Astrocyte of the spinal cord (primary cell): Measurements from ENCODE around the gene TTLL5.

Experiments used
- DNase-seq: peaks from one replicate; pipeline ENCODE4 v3.0.0; 2011; ENCODE audit warnings: low read depth, low spot score
- H3K4me3 ChIP-seq: 2 replicates; pipeline ENCODE4 v1.5.1; 2011; ENCODE audit warnings: low read depth, mild to moderate bottlenecking, low read length, moderate library complexity
- in situ Hi-C: cut with HindIII; loops from 2 replicates; pipeline ENCODE4 v1.10.0; 2017; ENCODE audit warnings: low sequenced_read_pairs
- TF ChIP-seq, protein P1 (sequence below): IDR thresholded peaks from 2 replicates; pipeline ENCODE4 v1.5.1; 2012; ENCODE audit warnings: low read depth, mild to moderate bottlenecking, low read length, inconsistent platforms

The TTLL5 gene

DNA sequence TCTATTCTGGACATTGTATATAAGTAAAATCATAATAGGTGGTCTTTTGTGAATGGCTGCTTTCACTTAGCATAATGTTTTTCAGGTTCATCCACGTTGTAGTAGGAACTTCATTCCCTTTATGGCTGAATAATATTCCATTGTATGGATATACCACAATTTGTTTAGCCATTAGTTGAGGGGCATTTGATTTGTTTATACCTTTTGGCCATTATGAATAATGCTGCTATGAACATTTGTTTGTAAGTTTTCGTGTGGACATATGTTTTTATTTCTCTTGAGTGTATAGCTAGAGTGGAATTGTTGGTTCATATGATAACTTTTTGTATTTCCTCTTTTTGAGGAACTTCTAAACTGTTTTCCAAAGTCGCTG, 123.3 kb downstream of the TTLL5 start:
- no peak overlapping the region for H3K4me3 ChIP-seq
- in situ Hi-C loops, result no loop called here
- TF ChIP-seq, protein P1, sequence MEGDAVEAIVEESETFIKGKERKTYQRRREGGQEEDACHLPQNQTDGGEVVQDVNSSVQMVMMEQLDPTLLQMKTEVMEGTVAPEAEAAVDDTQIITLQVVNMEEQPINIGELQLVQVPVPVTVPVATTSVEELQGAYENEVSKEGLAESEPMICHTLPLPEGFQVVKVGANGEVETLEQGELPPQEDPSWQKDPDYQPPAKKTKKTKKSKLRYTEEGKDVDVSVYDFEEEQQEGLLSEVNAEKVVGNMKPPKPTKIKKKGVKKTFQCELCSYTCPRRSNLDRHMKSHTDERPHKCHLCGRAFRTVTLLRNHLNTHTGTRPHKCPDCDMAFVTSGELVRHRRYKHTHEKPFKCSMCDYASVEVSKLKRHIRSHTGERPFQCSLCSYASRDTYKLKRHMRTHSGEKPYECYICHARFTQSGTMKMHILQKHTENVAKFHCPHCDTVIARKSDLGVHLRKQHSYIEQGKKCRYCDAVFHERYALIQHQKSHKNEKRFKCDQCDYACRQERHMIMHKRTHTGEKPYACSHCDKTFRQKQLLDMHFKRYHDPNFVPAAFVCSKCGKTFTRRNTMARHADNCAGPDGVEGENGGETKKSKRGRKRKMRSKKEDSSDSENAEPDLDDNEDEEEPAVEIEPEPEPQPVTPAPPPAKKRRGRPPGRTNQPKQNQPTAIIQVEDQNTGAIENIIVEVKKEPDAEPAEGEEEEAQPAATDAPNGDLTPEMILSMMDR, result no peak
- DNase-seq, result no peak

DNA sequence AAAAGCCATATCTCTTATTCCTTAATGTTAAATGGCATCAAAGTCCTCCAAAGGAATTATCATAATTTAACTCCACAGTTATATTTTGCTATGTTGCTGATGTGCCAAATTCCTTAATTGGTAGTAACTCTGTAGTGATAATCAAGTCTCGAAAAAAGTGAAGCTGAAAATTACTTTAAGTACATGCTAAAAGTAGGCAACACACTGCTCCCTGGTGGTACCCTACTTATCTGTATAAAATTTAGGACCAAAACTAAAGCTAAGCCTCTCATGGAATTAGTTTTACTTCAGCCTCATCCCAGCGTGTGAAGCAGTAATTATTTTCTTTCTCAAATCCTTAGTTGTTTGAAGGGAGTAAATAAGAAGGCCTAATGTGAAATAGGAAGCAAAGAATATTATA, 132.8 kb downstream of the TTLL5 start:
- peak; percentile 32 for DNase-seq
- TF ChIP-seq, protein P1, result no peak
- H3K4me3 ChIP-seq, result no peak overlapping the region
- in situ Hi-C loops, result no loop called here

DNA sequence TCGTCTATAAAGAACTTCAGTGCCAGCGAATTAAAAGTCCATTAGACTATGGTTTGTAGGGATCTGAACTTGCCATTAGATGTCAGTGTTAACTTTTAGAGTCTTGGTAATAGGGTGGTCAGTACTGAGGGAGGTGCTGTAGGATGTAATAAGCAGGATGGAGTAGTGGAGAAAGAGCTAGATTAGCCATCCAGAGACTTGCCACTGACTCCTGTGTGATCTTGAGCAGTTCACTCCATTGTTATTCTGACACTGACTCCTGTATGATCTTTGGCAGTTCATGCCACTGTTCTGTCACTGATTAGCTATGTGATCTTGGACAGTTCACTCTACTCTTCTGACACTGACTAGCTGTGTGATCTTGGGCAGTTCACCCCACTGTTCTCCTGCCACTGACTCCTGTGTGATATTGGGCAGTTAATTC, 133.6 kb downstream of the TTLL5 start:
- no peak overlapping the region for H3K4me3 ChIP-seq
- in situ Hi-C loops, result no loop called here
- TF ChIP-seq, protein P1, result peak; percentile 51
- peak; percentile 78 for DNase-seq

DNA sequence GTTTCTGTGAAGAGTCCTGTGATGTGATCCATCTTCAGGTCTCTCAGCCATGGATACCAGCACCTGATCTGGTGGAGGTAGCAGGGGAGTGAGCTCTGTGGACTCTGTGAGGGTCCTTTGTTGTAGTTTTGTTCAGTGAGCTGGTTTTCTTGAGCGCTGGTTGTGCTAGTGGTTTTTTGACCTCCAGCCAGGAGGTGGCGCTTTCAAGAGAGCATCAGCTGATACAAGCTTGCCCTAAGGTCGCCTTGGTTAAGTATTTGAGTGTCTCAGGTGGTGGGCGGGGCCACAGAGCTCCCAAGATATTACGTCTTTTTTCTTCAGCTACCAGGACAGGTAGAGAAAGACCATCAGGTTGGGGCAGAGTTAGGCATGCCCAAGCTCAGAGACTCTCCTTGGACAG, 139.7 kb downstream of the TTLL5 start:
- DNase-seq, result no peak
- TF ChIP-seq, protein P1, result peak; percentile 1
- in situ Hi-C loops, result no loop called here
- H3K4me3 ChIP-seq, result no peak overlapping the region

DNA sequence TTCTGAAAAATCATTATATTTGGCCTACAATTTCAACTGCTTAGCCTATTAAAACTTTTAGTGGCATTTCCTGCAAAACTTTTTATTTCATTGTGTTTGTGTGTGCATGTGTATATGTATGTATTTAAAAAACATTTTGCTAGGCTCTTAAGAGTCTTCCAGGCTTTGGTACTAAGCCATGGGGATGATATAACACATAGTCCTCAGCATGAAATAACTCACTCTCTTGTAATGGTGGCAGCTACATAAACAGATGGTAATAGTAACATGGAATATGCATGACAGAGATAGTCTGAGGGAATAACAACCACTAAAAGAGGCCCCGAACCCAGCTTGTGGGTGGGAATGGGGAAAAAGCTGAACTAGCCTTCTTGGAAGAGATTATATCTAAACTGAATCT, 141.4 kb downstream of the TTLL5 start:
- no peak overlapping the region for H3K4me3 ChIP-seq
- DNase-seq, result no peak
- TF ChIP-seq, protein P1, result no peak
- in situ Hi-C loops, result no loop called here

DNA sequence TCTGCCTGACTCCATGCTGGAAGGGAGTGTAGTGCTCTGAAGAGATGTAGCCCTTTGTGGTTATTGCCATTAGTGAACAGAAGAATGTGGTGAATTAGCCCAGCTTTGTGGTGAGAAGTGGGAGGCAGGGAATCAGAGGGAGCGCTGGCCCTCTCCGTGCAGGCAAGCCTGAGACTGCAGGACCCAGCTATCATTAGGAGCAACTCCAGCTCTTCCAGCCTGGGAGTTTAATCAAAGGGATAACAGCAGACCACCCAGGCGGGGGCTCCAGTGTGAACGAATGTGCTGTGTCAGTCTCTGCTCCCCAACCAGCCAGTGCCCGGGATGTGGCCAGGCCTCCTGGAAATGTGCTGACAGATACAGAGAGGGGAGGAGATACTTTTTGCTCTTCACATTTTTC, 142.7 kb downstream of the TTLL5 start:
- peak; percentile 47 for DNase-seq
- in situ Hi-C loops, result no loop called here
- TF ChIP-seq, protein P1, result no peak
- no peak overlapping the region for H3K4me3 ChIP-seq
